Stimulated activated CD8-positive, alpha-beta memory T cell treated with anti-CD3 and anti-CD28 coated beads, Interleukin-7, amount 100 ng/mL, for 1 hour (primary cell): ENCODE measurements around the gene STAMBP.
"Not testable (repeated sequence)": the region's sequence is repeated elsewhere in the genome, so short reads cannot be mapped to it uniquely, and the experiment has no call there.

ENCODE experiments used
- DNase-seq, 2 donors: peaks; one replicate each; pipeline ENCODE4 v3.0.0-alpha.2; 2020; ENCODE audit warnings: low read depth in 2 of 2

The STAMBP gene

GRCh38 chr2:73837847-73838585, 9.3 kb downstream of the STAMBP start:
- no peak for DNase-seq

DNA sequence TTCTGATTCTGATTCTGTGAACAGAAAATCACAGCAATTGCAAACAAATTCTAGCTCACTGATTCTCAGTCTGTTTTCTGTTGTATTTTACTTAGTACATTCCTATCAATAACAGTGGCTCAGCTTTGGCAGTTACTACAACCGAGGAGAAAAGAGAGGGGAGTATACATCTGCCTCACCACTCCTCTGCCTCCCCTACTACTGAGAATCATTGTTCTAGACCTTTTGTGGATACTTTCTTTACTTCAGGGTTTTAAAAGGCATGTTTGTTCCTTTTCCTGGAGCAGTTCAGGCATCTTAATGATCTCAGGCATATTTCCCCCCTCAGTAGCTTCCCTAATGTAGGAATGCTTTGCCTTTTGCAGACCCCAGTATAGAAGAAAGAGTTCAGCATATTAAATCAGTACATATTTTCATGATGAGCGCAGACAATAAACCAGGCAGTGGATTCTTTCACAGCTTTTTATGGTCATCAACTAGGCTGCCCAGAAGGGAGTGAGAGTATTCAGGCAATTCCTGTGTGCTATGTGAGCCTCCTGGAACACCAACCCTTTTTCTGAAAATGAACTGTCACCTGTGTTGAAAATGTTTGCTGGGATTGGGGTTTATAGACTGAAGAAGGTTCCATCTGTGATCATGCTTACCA, 10.3 kb downstream of the STAMBP start:
- no peak for DNase-seq

DNA sequence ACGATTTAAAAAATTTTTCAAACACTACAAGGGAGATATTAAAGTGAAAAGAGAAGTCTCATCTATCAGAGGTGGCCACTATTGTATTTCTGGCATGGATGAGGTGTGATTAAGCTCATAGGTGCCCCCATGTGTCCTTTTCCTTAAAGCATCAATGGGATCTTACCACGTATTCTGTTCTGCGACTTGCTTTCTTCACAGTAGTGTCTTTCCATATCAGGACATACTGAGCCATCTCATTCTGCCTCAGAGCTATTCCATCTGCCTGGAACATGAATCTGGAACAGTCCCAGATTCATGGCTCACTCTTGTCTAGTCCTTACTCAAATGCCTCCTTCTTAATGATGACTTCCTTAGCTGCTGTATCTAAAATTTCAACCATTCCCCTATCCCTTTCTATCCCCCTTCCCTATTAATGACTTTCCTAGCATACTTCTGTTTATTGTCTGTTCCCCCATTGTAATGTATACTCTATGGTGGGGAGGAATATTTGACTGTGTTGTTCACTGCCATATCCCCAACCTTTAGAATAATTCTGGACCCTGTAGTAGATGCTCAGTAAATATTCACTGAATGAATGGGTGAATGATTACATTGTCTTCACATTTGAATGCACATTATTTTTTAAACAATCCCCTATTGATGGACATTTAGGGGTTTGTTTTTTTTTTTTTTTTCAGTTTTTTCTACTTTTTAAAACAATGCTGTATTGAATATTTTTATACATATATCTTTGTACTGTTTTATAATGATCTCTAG, 11.1 kb downstream of the STAMBP start:
- no peak for DNase-seq

GRCh38 chr2:73841912-73842738, 13.4 kb downstream of the STAMBP start:
- no peak for DNase-seq

GRCh38 chr2:73842739-73843019, 13.9 kb downstream of the STAMBP start:
- DNase-seq = no peak

DNA sequence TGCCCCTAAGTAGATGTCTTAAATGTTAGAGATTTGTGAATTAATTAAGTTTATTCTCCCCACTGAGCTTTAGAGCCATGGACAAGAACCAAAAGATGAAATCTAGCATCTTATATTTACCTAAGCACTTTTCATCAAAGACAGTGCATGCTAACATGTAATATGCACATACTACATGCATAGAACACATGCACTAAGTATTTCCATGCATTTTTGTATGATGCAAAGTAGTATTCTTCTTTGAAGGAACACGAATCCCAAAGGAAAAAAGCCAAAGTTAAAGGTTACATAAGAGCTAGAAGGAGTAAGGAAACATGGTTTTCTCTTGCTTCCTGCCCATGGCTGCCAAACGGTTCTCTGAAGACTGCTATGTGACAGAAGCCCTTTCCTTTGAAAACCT, 15.3 kb downstream of the STAMBP start:
- DNase-seq = no peak

- DNase-seq = no peak
Measured at GRCh38 chr2:73850009-73850408, 21.2 kb downstream of the STAMBP start.

GRCh38 chr2:73851274-73851673, 22.5 kb downstream of the STAMBP start:
- no peak for DNase-seq

GRCh38 chr2:73852020-73852419, 23.3 kb downstream of the STAMBP start:
- DNase-seq = no peak

- no peak for DNase-seq
Measured at GRCh38 chr2:73855526-73855925, 26.8 kb downstream of the STAMBP start.

- no peak for DNase-seq
Measured at GRCh38 chr2:73856214-73856613, 27.5 kb downstream of the STAMBP start.

DNA sequence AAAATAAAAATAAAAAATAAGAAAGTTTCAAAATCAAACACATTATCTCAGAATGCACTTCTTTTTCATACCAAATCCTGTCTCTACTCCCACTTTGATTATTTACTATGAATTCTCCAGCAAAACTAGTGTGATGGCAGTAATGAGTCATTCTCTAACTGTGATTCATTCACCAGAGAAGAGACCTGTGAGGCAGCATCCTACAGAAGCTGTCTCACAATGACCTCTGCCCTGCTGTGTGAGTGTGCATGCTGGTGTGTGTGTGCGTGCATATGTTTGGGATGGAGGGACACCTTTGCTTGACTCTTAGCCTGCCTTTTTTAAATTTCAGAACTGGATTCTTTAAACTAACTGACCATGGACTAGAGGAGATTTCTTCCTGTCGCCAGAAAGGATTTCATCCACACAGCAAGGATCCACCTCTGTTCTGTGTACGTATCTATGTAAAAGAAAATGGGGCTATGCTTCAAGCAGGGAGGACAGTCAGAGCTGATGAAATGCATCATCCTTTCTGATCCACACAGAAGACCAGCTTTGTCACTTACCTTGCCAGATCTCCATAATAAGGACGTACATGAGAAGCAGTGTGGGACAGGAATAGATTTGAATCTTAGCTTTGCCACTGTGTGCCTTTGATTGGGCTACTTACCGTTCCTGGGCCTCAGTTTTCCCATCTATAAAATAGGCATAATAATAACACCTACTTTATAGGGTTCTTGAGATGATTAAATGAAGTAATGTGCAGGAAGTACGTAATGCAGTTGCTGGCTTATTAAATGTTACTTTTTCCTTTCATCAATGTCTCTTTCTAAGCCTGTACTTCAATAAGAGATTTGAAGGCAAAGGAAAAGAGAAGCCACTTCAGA, 31.2 kb downstream of the STAMBP start:
- no peak for DNase-seq

- DNase-seq = no peak
Measured at GRCh38 chr2:73862987-73863386, 34.2 kb downstream of the STAMBP start.

- no peak for DNase-seq
Measured at GRCh38 chr2:73868204-73868978, 39.6 kb downstream of the STAMBP start.

- DNase-seq = no peak
Measured at GRCh38 chr2:73870084-73870483, 41.3 kb downstream of the STAMBP start.

GRCh38 chr2:73877071-73877802, 48.5 kb downstream of the STAMBP start:
- DNase-seq = no peak

DNA sequence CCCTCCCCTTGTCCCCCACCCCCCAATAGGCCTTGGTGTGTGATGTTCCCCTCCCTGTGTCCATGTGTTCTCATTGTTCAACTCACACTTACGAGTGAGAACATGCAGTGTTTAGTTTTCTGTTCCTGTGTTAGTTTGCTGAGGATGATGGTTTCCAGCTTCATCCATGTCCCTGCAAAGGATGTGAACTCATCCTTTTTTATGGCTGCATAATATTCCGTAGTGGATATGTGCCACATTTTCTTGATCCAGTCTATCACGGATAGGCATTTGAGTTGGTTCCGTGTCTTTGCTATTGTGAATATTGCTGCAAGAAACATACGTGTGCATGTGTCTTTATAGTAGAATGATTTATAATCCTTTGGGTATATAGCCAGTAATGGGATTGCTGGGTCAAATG, 49.2 kb downstream of the STAMBP start:
- DNase-seq = not testable (repeated sequence)

DNA sequence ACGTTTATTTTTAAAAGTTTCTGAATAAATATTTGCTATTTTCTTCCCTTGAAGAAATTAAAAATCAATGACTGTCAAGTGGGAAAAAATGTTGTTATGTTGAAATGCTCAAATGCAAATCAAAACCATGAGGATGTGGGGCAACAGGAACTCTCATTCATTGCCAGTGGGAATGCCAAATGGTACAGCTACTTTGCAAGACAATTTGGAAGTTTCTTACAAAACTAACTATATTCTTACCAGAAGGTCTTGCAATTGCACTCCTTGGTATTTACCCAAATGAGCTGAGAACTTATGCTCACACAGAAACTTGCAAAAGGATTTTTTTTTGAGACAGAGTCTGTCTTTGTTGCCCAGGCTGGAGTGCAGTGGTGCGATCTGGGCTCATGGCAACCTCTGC, 56.6 kb downstream of the STAMBP start:
- no peak for DNase-seq

DNA sequence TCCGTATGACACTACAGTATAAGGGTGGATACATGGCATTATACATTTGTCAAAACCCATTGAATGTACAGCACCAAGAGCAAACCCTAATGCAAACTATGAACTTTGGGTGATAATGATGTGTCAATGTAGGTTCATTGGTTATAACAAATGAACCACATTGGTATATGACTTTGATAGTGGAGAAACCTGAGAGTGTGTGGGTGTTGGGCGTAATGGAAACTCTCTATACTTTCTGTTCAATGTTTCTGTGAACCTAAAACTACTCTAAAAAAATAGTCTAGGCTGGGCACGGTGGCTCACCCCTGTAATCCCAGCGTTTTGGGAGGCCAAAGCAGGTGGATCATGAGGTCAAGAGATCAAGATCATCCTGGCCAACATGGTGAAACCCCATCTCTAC, 57.6 kb downstream of the STAMBP start:
- DNase-seq = no peak
